Bronchial epithelial cell (primary cell): ENCODE results near the gene PEDS1. TPM values are rescaled to one million over a fixed set of nuclear protein-coding genes. Genes with fewer than 3 reads are reported as not detected.
"Not testable (repeated sequence)": the region's sequence is repeated elsewhere in the genome, so short reads cannot be mapped to it uniquely, and the experiment has no call there.

Source experiments
- DNase-seq: peaks from one replicate; pipeline ENCODE4 v3.0.0-alpha.2; 2010; ENCODE audit warnings: low read depth
- FAIRE-seq: peaks from 2 replicates; lab custom pipeline; 2011; peaks lifted over from hg19 to GRCh38; lab: Jason Lieb, UNC
- H3K27me3 ChIP-seq: 2 replicates; pipeline ENCODE4 v1.5.1; 2011; ENCODE audit warnings: low read length; ENCODE audit not compliant: control insufficient read depth, insufficient read depth
- H3K36me3 ChIP-seq: 2 replicates; pipeline ENCODE4 v1.5.1; 2011; ENCODE audit warnings: low read length; ENCODE audit not compliant: control insufficient read depth, insufficient read depth
- H3K4me3 ChIP-seq: 2 replicates; pipeline ENCODE4 v1.5.1; 2011; ENCODE audit warnings: mild to moderate bottlenecking, low read depth, low read length, control low read depth
- CTCF ChIP-seq: IDR thresholded peaks from 2 replicates; pipeline ENCODE4 v1.5.1; 2011; ENCODE audit warnings: mild to moderate bottlenecking, moderate library complexity, low read length, control low read depth, inconsistent platforms; ENCODE audit not compliant: insufficient read depth, severe bottlenecking
- total RNA-seq: library from RNA; depleted of rRNA; stranded (reverse); fragments of >200 nt; gene quantifications from 2 replicates; pipeline ENCODE4 v1.2.1, GENCODE V29; 2014

The PEDS1 gene
- total RNA-seq, 1 donor from 2014 or later = 9.7 TPM

- Histone ChIP-seq H3K27me3 (no peaks in the 10 kb centered on the region), H3K4me3 (no peak overlapping the region), H3K36me3 (no peaks in the 10 kb centered on the region)
- DNase-seq = no peak
- TF ChIP-seq CTCF = no peak
- no peak for FAIRE-seq
Measured at GRCh38 chr20:50170549-50171220, 17.2 kb upstream of the PEDS1 start.

- peak; percentile 86 for TF ChIP-seq CTCF
- FAIRE-seq = no peak
- Histone ChIP-seq H3K4me3 (no peak overlapping the region), H3K27me3 (no peaks in the 10 kb centered on the region), H3K36me3 (no peaks in the 10 kb centered on the region)
- DNase-seq = peak; percentile 74
Measured at GRCh38 chr20:50169329-50169823, 15.9 kb upstream of the PEDS1 start.

- FAIRE-seq = peak; percentile 66
- Histone ChIP-seq H3K4me3 (no peak overlapping the region), H3K27me3 (no peaks in the 10 kb centered on the region), H3K36me3 (no peaks in the 10 kb centered on the region)
- peak; percentile 100 for DNase-seq
- TF ChIP-seq CTCF = peak; percentile 5
Measured at GRCh38 chr20:50165684-50166554, 12.4 kb upstream of the PEDS1 start.

GRCh38 chr20:50163570-50164317 lies 10.2 kb upstream of the PEDS1 start:
- no peak for FAIRE-seq

GRCh38 chr20:50161494-50161893 lies 8.0 kb upstream of the PEDS1 start:
- not testable (repeated sequence) for FAIRE-seq, H3K4me3 ChIP-seq, H3K27me3 ChIP-seq, DNase-seq, H3K36me3 ChIP-seq

More at GRCh38 chr20:50163570-50164317, 10.2 kb upstream of the PEDS1 start:
- H3K36me3 ChIP-seq = no peaks in the 10 kb centered on the region
- no peak for TF ChIP-seq CTCF
- H3K27me3 ChIP-seq = no peaks in the 10 kb centered on the region
- peak; percentile 79 for DNase-seq
- H3K4me3 ChIP-seq = no peak overlapping the region
